ENCODE data around the gene CERS1. TPM values are rescaled to one million over a fixed set of nuclear protein-coding genes. Genes with fewer than 3 reads are reported as not detected.

CERS1 gene
- polyA plus RNA-seq, 1 experiment, result 1.8 TPM

- Histone ChIP-seq H3K27me3 (ENCODE audit: control insufficient read depth, insufficient read depth, low read length) (peaks cover 28% of the 10 kb centered on the region), H3K27ac (ENCODE audit: low read depth, low read length) (no peak overlapping the region), H3K9me3 (ENCODE audit: control insufficient read depth, insufficient read depth, low read length) (no peaks in the 10 kb centered on the region; the same call in 1 of the 2 replicates), H3K4me3 (ENCODE audit: low read depth, low read length) (peak overlapping the region; percentile 55)
- no peak for TF ChIP-seq CTCF (IDR thresholded peaks at IDR 0.05; ENCODE audit: low read depth, low read length)
- no peak for DNase-seq (ENCODE audit: low read depth, low spot score)
- CTCF ChIA-PET, result interaction anchor here (0.7 to 0.9 kb wide), 2 partner anchors 17 to 92 kb away, joined by 3 read pairs; no protein-coding TSS in a partner anchor
- POLR2A ChIA-PET, result interaction anchor here (0.5 to 1.5 kb wide), 2 partner anchors 25 to 1499 kb away, joined by 3 to 6 read pairs; partner anchors contain the start of genes COPE and DDX49
These were observed 1.5 kb downstream of the CERS1 start for GRCh38 chr19:18894254-18895037.

GRCh38 chr19:18893587-18894253, 2.2 kb downstream of the CERS1 start:
- ChIA-PET POLR2A (interaction anchor here (0.5 to 1.5 kb wide), 2 partner anchors 26 to 1498 kb away, joined by 3 to 6 read pairs; partner anchors contain the start of genes COPE and DDX49), CTCF (no interaction called here)
- H3K27me3 ChIP-seq (ENCODE audit: control insufficient read depth, insufficient read depth, low read length), result peaks cover 28% of the 10 kb centered on the region
- H3K4me3 ChIP-seq (ENCODE audit: low read depth, low read length), result no peak overlapping the region
- no peak overlapping the region for H3K27ac ChIP-seq (ENCODE audit: low read depth, low read length)
- no peaks in the 10 kb centered on the region; the same call in 1 of the 2 replicates for H3K9me3 ChIP-seq (ENCODE audit: control insufficient read depth, insufficient read depth, low read length)
- DNase-seq (ENCODE audit: low read depth, low spot score), result no peak
- TF ChIP-seq CTCF (IDR thresholded peaks at IDR 0.05; ENCODE audit: low read depth, low read length), result no peak

- no peak for DNase-seq (ENCODE audit: low read depth, low spot score)
- no peaks in the 10 kb centered on the region; the same call in 1 of the 2 replicates for H3K9me3 ChIP-seq (ENCODE audit: control insufficient read depth, insufficient read depth, low read length)
- H3K4me3 ChIP-seq (ENCODE audit: low read depth, low read length), result no peak overlapping the region
- POLR2A ChIA-PET, result interaction anchor here (0.6 kb wide), 1 partner anchor 29 kb away, joined by 5 read pairs; the partner anchor contains the start of gene DDX49
- CTCF ChIA-PET, result interaction anchor here (0.6 kb wide), 1 partner anchor 23 kb away, joined by 3 read pairs; no protein-coding TSS in a partner anchor
- no peak for TF ChIP-seq CTCF (IDR thresholded peaks at IDR 0.05; ENCODE audit: low read depth, low read length)
- H3K27me3 ChIP-seq (ENCODE audit: control insufficient read depth, insufficient read depth, low read length), result peaks cover 28% of the 10 kb centered on the region
- H3K27ac ChIP-seq (ENCODE audit: low read depth, low read length), result no peak overlapping the region
These were observed 5.8 kb downstream of the CERS1 start for GRCh38 chr19:18889949-18890745.

- ChIA-PET CTCF (no interaction called here), POLR2A (no interaction called here)
- DNase-seq (ENCODE audit: low read depth, low spot score), result no peak
- no peak for TF ChIP-seq CTCF (IDR thresholded peaks at IDR 0.05; ENCODE audit: low read depth, low read length)
- Histone ChIP-seq H3K4me3 (ENCODE audit: low read depth, low read length) (no peak overlapping the region), H3K27me3 (ENCODE audit: control insufficient read depth, insufficient read depth, low read length) (peaks cover 5% of the 10 kb centered on the region), H3K9me3 (ENCODE audit: control insufficient read depth, insufficient read depth, low read length) (no peaks in the 10 kb centered on the region), H3K27ac (ENCODE audit: low read depth, low read length) (no peak overlapping the region)
These were observed 9.0 kb downstream of the CERS1 start for GRCh38 chr19:18886972-18887371.

All from AG04450 (cell line).